ENCODE data around the gene INO80D. TPM values are rescaled to one million over a fixed set of nuclear protein-coding genes. Genes with fewer than 3 reads are reported as not detected.

The INO80D gene
- total and polyA plus RNA-seq, 2 of the 13 experiments (the other 11 are each of a cell fraction or from before 2014, with no cell fraction given) = 7.6 to 7.9 TPM

DNA sequence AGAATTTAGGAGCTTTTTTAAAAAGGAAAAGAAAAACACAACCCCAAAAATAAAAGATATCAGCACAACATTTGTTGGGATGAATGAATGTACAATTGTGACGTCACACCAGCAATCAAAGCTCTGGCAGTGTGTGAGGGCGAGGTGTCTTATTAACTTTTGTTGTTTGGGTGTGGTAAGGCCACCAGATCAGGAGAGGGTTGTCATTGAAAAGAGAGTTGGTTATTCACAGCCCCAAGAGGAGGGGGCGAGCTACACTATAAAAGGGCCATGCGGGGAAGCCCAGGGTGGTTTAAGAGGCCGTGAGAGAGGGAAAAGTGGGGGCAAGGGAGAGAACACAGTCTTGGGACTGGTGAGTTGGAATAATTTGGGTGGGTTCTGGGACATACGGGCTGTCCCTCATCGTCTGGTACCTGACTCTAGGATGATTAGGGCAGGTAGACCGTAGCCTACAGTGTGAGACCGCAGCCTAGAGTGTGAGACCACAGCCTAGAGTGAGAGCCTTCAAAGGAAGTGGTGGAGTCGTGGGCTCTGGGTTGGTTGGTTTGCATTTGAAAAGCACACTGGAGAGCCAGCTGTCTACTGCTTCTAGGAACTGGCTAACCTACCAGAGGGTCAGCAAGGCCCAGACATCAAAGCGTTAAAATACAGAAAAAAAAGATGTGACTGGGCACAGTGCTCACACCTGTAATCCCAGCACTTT lies 128.4 kb downstream of the INO80D start:
- intact Hi-C loops (cut with micrococcal nuclease; ENCODE audit: unreplicated experiment) (no loop called here), in situ Hi-C loops (cut with HindIII; ENCODE audit: extremely low pct_ligation_motif_present, low pct_unique_long_range_greater_than_20kb) (no loop called here)
- POLR2A ChIA-PET = no interaction called here
- Histone ChIP-seq H3K27me3 (ENCODE audit: control insufficient read depth in 1 of 2, insufficient read depth in 2 of 2, low read length in 2 of 2) (no peaks in the 10 kb centered on the region; a peak in 1 of 5 replicates), H3K4me3 (replicated peaks in 1 of 3; ENCODE audit: insufficient read depth in 1 of 3, low read depth in 2 of 3, low read length in 3 of 3) (no peak overlapping the region), H3K9me3 (ENCODE audit: low read length) (no peaks in the 10 kb centered on the region), H3K9ac (ENCODE audit: insufficient read depth, low read depth, low read length) (no peak overlapping the region), H2AFZ (ENCODE audit: low read length) (no peak overlapping the region), H3K4me1 (ENCODE audit: insufficient read depth, low read length) (peaks cover 40% of the 10 kb centered on the region), H3K27ac (ENCODE audit: extremely low read length, insufficient read depth, low read length) (no peak overlapping the region), H4K20me1 (ENCODE audit: insufficient read depth, low read length) (no peaks in the 10 kb centered on the region), H3K36me3 (replicated peaks in 1 of 2; ENCODE audit: control insufficient read depth in 1 of 2, insufficient read depth in 2 of 2, low read length in 2 of 2) (no peaks in the 10 kb centered on the region), H3K79me2 (ENCODE audit: insufficient read depth, low read length) (no peaks in the 10 kb centered on the region), H3K4me2 (ENCODE audit: low read depth, low read length) (no peak overlapping the region)
- FAIRE-seq (no peak), ATAC-seq (no peak), DNase-seq (ENCODE audit: low spot score) (no peak)
- peak; percentile 23; the same call in 1 of the 2 replicates for TF ChIP-seq CREB1 (IDR thresholded peaks at IDR 0.05)
- no peak for TF ChIP-seq CREB1 (CRISPR knock-in tag; IDR thresholded peaks at IDR 0.05)
- TF ChIP-seq GLI4 (CRISPR knock-in tag; IDR thresholded peaks at IDR 0.05; ENCODE audit: borderline replicate concordance) = no peak
- TF ChIP-seq HNRNPLL (IDR thresholded peaks at IDR 0.05; ENCODE audit: low read depth, low read length, poor library complexity, severe bottlenecking) = no peak
- TF ChIP-seq, protein P1, sequence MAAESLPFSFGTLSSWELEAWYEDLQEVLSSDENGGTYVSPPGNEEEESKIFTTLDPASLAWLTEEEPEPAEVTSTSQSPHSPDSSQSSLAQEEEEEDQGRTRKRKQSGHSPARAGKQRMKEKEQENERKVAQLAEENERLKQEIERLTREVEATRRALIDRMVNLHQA (CRISPR knock-in tag; IDR thresholded peaks at IDR 0.05) = no peak
- TF ChIP-seq RARG (CRISPR knock-in tag; IDR thresholded peaks at IDR 0.05; ENCODE audit: low read depth) = no peak
- BruUV-seq (replicated peaks) = no TSS peak
- 93% methylated on average over 11 of the region's 11 CpGs for WGBS (ENCODE audit: low lambda C conversion rate)
- CTCF ChIA-PET (ENCODE audit: low intra/inter-chr PET ratio, low total read pairs) = no interaction called here

DNA sequence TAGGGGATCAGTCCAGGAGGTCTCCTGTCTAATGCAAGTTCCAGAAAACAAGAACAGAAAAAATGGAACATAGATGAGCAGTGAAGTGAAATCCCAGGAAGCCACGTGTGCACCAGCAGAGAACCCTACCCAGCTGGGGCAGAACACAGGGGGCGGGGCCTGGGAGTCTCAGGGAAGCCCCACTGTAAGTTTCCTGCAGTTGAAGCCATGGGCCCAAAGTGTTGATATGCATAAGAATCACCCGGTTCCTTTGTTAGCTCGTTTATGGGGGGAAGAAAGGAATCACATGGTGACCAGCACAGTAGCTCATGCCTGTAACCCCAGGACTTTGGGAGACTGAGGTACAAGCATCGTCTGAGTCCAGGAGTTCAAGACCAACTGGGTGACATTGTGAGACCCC lies 131.3 kb downstream of the INO80D start:
- no peak for FAIRE-seq
- BruUV-seq (replicated peaks) = no TSS peak
- Histone ChIP-seq H3K4me3 (replicated peaks in 1 of 3; ENCODE audit: insufficient read depth in 1 of 3, low read depth in 2 of 3, low read length in 3 of 3) (no peak overlapping the region), H2AFZ (ENCODE audit: low read length) (no peak overlapping the region), H4K20me1 (ENCODE audit: insufficient read depth, low read length) (no peaks in the 10 kb centered on the region), H3K27ac (ENCODE audit: extremely low read length, insufficient read depth, low read length) (no peak overlapping the region), H3K4me1 (ENCODE audit: insufficient read depth, low read length) (peaks cover 33% of the 10 kb centered on the region), H3K27me3 (ENCODE audit: control insufficient read depth in 1 of 2, insufficient read depth in 2 of 2, low read length in 2 of 2) (no peaks in the 10 kb centered on the region; a peak in 1 of 5 replicates), H3K4me2 (ENCODE audit: low read depth, low read length) (no peak overlapping the region), H3K9ac (ENCODE audit: insufficient read depth, low read depth, low read length) (no peak overlapping the region), H3K79me2 (ENCODE audit: insufficient read depth, low read length) (no peaks in the 10 kb centered on the region), H3K9me3 (ENCODE audit: low read length) (peaks cover 3% of the 10 kb centered on the region; the same call in 1 of the 2 replicates), H3K36me3 (replicated peaks in 1 of 2; ENCODE audit: control insufficient read depth in 1 of 2, insufficient read depth in 2 of 2, low read length in 2 of 2) (no peaks in the 10 kb centered on the region)
- WGBS (ENCODE audit: low lambda C conversion rate) = 57% methylated on average over 5 of the region's 5 CpGs
- CTCF ChIA-PET (ENCODE audit: low intra/inter-chr PET ratio, low total read pairs) = no interaction called here
- in situ Hi-C loops (cut with HindIII; ENCODE audit: extremely low pct_ligation_motif_present, low pct_unique_long_range_greater_than_20kb) = no loop called here
- POLR2A ChIA-PET = no interaction called here
- DNase-seq (ENCODE audit: low spot score) = no peak
- intact Hi-C loops (cut with micrococcal nuclease; ENCODE audit: unreplicated experiment) = no loop called here
- peak; percentile 73 for ATAC-seq
- TF ChIP-seq KDM6A (CRISPR knock-in tag; IDR thresholded peaks at IDR 0.05; ENCODE audit: low read depth) (no peak), ZNF616 (CRISPR knock-in tag; IDR thresholded peaks at IDR 0.05; ENCODE audit: low read depth) (no peak), MXI1 (IDR thresholded peaks at IDR 0.05; ENCODE audit: borderline replicate concordance, low read depth, low read length) (peak; percentile 48; the same call in 1 of the 3 replicates)
- TF ChIP-seq, protein P2, sequence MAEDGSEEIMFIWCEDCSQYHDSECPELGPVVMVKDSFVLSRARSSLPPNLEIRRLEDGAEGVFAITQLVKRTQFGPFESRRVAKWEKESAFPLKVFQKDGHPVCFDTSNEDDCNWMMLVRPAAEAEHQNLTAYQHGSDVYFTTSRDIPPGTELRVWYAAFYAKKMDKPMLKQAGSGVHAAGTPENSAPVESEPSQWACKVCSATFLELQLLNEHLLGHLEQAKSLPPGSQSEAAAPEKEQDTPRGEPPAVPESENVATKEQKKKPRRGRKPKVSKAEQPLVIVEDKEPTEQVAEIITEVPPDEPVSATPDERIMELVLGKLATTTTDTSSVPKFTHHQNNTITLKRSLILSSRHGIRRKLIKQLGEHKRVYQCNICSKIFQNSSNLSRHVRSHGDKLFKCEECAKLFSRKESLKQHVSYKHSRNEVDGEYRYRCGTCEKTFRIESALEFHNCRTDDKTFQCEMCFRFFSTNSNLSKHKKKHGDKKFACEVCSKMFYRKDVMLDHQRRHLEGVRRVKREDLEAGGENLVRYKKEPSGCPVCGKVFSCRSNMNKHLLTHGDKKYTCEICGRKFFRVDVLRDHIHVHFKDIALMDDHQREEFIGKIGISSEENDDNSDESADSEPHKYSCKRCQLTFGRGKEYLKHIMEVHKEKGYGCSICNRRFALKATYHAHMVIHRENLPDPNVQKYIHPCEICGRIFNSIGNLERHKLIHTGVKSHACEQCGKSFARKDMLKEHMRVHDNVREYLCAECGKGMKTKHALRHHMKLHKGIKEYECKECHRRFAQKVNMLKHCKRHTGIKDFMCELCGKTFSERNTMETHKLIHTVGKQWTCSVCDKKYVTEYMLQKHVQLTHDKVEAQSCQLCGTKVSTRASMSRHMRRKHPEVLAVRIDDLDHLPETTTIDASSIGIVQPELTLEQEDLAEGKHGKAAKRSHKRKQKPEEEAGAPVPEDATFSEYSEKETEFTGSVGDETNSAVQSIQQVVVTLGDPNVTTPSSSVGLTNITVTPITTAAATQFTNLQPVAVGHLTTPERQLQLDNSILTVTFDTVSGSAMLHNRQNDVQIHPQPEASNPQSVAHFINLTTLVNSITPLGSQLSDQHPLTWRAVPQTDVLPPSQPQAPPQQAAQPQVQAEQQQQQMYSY (CRISPR knock-in tag; IDR thresholded peaks at IDR 0.05) = peak; percentile 83; the same call in 1 of the 2 replicates
- TF ChIP-seq, protein P3, sequence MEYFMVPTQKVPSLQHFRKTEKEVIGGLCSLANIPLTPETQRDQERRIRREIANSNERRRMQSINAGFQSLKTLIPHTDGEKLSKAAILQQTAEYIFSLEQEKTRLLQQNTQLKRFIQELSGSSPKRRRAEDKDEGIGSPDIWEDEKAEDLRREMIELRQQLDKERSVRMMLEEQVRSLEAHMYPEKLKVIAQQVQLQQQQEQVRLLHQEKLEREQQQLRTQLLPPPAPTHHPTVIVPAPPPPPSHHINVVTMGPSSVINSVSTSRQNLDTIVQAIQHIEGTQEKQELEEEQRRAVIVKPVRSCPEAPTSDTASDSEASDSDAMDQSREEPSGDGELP (IDR thresholded peaks at IDR 0.05; ENCODE audit: borderline replicate concordance, low read depth) = peak; percentile 52; the same call in 1 of the 2 replicates

Measured in HepG2 (cell line).